ENCODE measurements around the gene LRRC26.

Gene LRRC26

GRCh38 chr9:137198902-137199283, 29.0 kb upstream of the LRRC26 start:
- no peak for DNase-seq

- peak; percentile 57 for DNase-seq
Observed at GRCh38 chr9:137198051-137198901, 28.4 kb upstream of the LRRC26 start.

- DNase-seq: peak; percentile 98
Observed at GRCh38 chr9:137195525-137196220, 25.8 kb upstream of the LRRC26 start.

GRCh38 chr9:137194909-137195308, 25.1 kb upstream of the LRRC26 start:
- DNase-seq: peak; percentile 78

GRCh38 chr9:137194388-137194787, 24.5 kb upstream of the LRRC26 start:
- no peak for DNase-seq

- no peak for DNase-seq
Observed at GRCh38 chr9:137193771-137194170, 23.9 kb upstream of the LRRC26 start.

GRCh38 chr9:137192859-137193258, 23.0 kb upstream of the LRRC26 start:
- no peak for DNase-seq

GRCh38 chr9:137192448-137192780, 22.6 kb upstream of the LRRC26 start:
- DNase-seq: no peak

- DNase-seq: no peak
Observed at GRCh38 chr9:137191691-137192447, 22.0 kb upstream of the LRRC26 start.

- DNase-seq: no peak
Observed at GRCh38 chr9:137191245-137191644, 21.4 kb upstream of the LRRC26 start.

GRCh38 chr9:137190315-137190856, 20.5 kb upstream of the LRRC26 start:
- DNase-seq: no peak

- no peak for DNase-seq
Observed at GRCh38 chr9:137189297-137190295, 19.7 kb upstream of the LRRC26 start.

GRCh38 chr9:137188490-137189296, 18.8 kb upstream of the LRRC26 start, which contains the start of the genes ANAPC2 and SSNA1:
ANAPC2 (minus strand) TSS chr9:137188560; CDS start chr9:137188532, 28 bp downstream.
SSNA1 (plus strand) TSS chr9:137188676; CDS start chr9:137188727, 51 bp downstream.
- DNase-seq: peak; percentile 90

GRCh38 chr9:137188086-137188489, 18.2 kb upstream of the LRRC26 start:
- DNase-seq: no peak

- DNase-seq: no peak
Observed at GRCh38 chr9:137187386-137187785, 17.5 kb upstream of the LRRC26 start.

GRCh38 chr9:137186385-137186784, 16.5 kb upstream of the LRRC26 start:
- peak; percentile 38 for DNase-seq

- DNase-seq: no peak
Observed at GRCh38 chr9:137185921-137186320, 16.1 kb upstream of the LRRC26 start.

- DNase-seq: no peak
Observed at GRCh38 chr9:137184881-137185660, 15.2 kb upstream of the LRRC26 start.

GRCh38 chr9:137183980-137184595, 14.2 kb upstream of the LRRC26 start:
- DNase-seq: no peak

GRCh38 chr9:137182836-137183235, 13.0 kb upstream of the LRRC26 start:
- no peak for DNase-seq
